PC-3 (cell line): ENCODE data around the gene LMO1. TPM values are rescaled to one million over a fixed set of nuclear protein-coding genes. Genes with fewer than 3 reads are reported as not detected.

Source experiments
- ATAC-seq: fragments of 200-7000 bp; cut with Tn5 transposase; 2 replicates; pipeline ENCODE4 v1.9.1; 2020; ENCODE audit warnings: mild to moderate bottlenecking, moderate library complexity
- BruUV-seq: library from RNA; stranded (reverse); fragments of 400-500 nt; replicated peaks from 2 replicates; lab custom pipeline; 2021; lab: Mats Ljungman, UMichigan
- CTCF ChIA-PET: fragments of 300-600 bp; sonication (Branson Sonifier 250); formaldehyde crosslinking; loops from one replicate; lab custom pipeline; 2022; ENCODE audit warnings: antibody characterized with exemption; lab: Charles Lee
- POLR2A ChIA-PET: fragments of 300-600 bp; sonication (Branson Sonifier 250); formaldehyde crosslinking; loops from one replicate; lab custom pipeline; 2022; ENCODE audit warnings: antibody characterized with exemption; ENCODE audit not compliant: unreplicated experiment; lab: Charles Lee
- DNase-seq: peaks from one replicate; pipeline ENCODE4 v3.0.0-alpha.2; 2015
- H2AFZ ChIP-seq: fragments of 300-600 bp; sonication (generic); 2 replicates; pipeline ENCODE4 v1.6.0; 2016; ENCODE audit warnings: antibody characterized with exemption, low read length
- H3F3A ChIP-seq: fragments of 300-600 bp; sonication (generic); one replicate; pipeline ENCODE4 v1.6.0; 2017; ENCODE audit warnings: antibody characterized with exemption, low read length, control low read depth, mild to moderate bottlenecking; ENCODE audit not compliant: unreplicated experiment
- H3K27ac ChIP-seq: fragments of 300-600 bp; sonication (generic); 2 replicates; pipeline ENCODE4 v1.5.1; 2016; ENCODE audit warnings: mild to moderate bottlenecking, low read length
- H3K27me3 ChIP-seq: fragments of 300-600 bp; sonication (generic); 2 replicates; pipeline ENCODE4 v1.6.1; 2016; ENCODE audit warnings: low read length, mixed read lengths
- H3K36me3 ChIP-seq: fragments of 300-600 bp; sonication (generic); 2 replicates; pipeline ENCODE4 v1.6.1; 2016; ENCODE audit warnings: low read depth, mixed run types, low read length, mixed read lengths
- H3K4me1 ChIP-seq: fragments of 300-600 bp; sonication (generic); 2 replicates; pipeline ENCODE4 v1.5.1; 2016; ENCODE audit warnings: low read length; ENCODE audit not compliant: insufficient read depth
- H3K4me2 ChIP-seq: fragments of 300-600 bp; sonication (generic); 2 replicates; pipeline ENCODE4 v1.6.0; 2016; ENCODE audit warnings: low read length
- H3K4me3 ChIP-seq: fragments of 300-600 bp; sonication (generic); 2 replicates; pipeline ENCODE4 v1.5.1; 2016; ENCODE audit warnings: mild to moderate bottlenecking, low read length, mixed read lengths
- H3K79me2 ChIP-seq: fragments of 300-600 bp; sonication (generic); 2 replicates; pipeline ENCODE4 v1.6.1; 2017; ENCODE audit warnings: low read length, mixed read lengths
- H3K9ac ChIP-seq: fragments of 300-600 bp; sonication (generic); 2 replicates; pipeline ENCODE4 v1.6.0; 2016; ENCODE audit warnings: mild to moderate bottlenecking, low read length
- H3K9me2 ChIP-seq: fragments of 300-600 bp; sonication (generic); replicated peaks from 2 replicates; pipeline ENCODE4 v1.6.1; 2016; ENCODE audit warnings: mixed run types, low read length, mixed read lengths
- H3K9me3 ChIP-seq: fragments of 300-600 bp; sonication (generic); 2 replicates; pipeline ENCODE4 v1.6.1; 2016; ENCODE audit warnings: low read length, mixed read lengths
- H4K20me1 ChIP-seq: fragments of 300-600 bp; sonication (generic); 2 replicates; pipeline ENCODE4 v1.6.1; 2016; ENCODE audit warnings: low read length, mixed read lengths
- EZH2 ChIP-seq: fragments of 300-600 bp; sonication (generic); IDR thresholded peaks from one replicate; pipeline ENCODE4 v1.6.1; 2017; ENCODE audit warnings: antibody characterized with exemption, mild to moderate bottlenecking, low read length; ENCODE audit not compliant: unreplicated experiment
- EZH2phosphoT487 ChIP-seq: fragments of 300-600 bp; sonication (generic); IDR thresholded peaks from 2 replicates; pipeline ENCODE4 v1.6.1; 2018; ENCODE audit warnings: mild to moderate bottlenecking, antibody characterized with exemption, low read length, borderline replicate concordance
- intact Hi-C: fragments of 100-400 bp; cut with micrococcal nuclease; formaldehyde crosslinking; loops from 2 replicates; pipeline ENCODE4 v1.9.0; 2023
- total RNA-seq: library from RNA; depleted of rRNA; stranded (reverse); fragments of >200 nt; gene quantifications from 2 replicates; pipeline ENCODE4 v1.2.3, GENCODE V29; 2014
- TF ChIP-seq, protein P1 (sequence below): fragments of 300-600 bp; sonication (generic); conservative IDR thresholded peaks from 2 replicates; pipeline ENCODE4 v1.5.1; 2017; ENCODE audit warnings: antibody characterized with exemption, low read depth, mild to moderate bottlenecking, low read length

The LMO1 gene
- total RNA-seq, 1 experiment from 2014 or later, result 0.15 TPM

- H3K4me3 ChIP-seq, result no peak overlapping the region
- POLR2A ChIA-PET, result no interaction called here
- CTCF ChIA-PET, result no interaction called here
These were observed 68.7 kb downstream of the LMO1 start for GRCh38 chr11:8194956-8195355.

DNA sequence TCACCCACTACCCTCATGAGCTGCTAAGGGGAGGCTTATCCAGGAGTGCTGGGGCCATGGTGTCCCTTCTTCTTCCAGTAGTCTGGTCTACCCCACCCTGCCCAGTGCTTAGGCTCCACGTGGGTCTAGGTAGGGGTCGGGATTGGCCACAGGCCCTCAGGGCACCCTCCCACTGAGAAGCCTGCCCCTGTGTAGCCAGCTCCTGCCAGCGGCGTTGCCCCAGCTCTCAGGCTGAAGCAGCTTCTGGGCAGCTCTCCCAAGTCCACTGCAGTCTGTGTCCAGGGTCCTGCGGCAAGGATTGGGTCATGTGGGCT is 70.8 kb downstream of the LMO1 start:
- intact Hi-C loops, result loop anchor here (1.0 kb wide), 1 partner anchor 373 kb away; no protein-coding TSS in a partner anchor
- no peaks in the 10 kb centered on the region for H3K36me3 ChIP-seq
- no peak overlapping the region for H3K9ac ChIP-seq
- POLR2A ChIA-PET, result no interaction called here
- BruUV-seq, result no TSS peak
- peaks cover 5% of the 10 kb centered on the region for H3K4me1 ChIP-seq
- TF ChIP-seq, protein P1, sequence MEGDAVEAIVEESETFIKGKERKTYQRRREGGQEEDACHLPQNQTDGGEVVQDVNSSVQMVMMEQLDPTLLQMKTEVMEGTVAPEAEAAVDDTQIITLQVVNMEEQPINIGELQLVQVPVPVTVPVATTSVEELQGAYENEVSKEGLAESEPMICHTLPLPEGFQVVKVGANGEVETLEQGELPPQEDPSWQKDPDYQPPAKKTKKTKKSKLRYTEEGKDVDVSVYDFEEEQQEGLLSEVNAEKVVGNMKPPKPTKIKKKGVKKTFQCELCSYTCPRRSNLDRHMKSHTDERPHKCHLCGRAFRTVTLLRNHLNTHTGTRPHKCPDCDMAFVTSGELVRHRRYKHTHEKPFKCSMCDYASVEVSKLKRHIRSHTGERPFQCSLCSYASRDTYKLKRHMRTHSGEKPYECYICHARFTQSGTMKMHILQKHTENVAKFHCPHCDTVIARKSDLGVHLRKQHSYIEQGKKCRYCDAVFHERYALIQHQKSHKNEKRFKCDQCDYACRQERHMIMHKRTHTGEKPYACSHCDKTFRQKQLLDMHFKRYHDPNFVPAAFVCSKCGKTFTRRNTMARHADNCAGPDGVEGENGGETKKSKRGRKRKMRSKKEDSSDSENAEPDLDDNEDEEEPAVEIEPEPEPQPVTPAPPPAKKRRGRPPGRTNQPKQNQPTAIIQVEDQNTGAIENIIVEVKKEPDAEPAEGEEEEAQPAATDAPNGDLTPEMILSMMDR, result no peak; the same call in 1 of the 2 replicates
- TF ChIP-seq EZH2 (no peak), EZH2phosphoT487 (no peak)
- CTCF ChIA-PET, result interaction anchor here (0.6 kb wide), 1 partner anchor 71 kb away, joined by 4 read pairs; the partner anchor contains the start of gene LMO1
- H3K9me3 ChIP-seq, result no peaks in the 10 kb centered on the region
- H3K4me2 ChIP-seq, result no peak overlapping the region
- no peak overlapping the region for H3K27ac ChIP-seq
- ATAC-seq, result no peak
- DNase-seq, result no peak
- H4K20me1 ChIP-seq, result no peaks in the 10 kb centered on the region
- H3K27me3 ChIP-seq, result no peaks in the 10 kb centered on the region
- no peak overlapping the region for H3K4me3 ChIP-seq
- no peaks in the 10 kb centered on the region for H3K9me2 ChIP-seq
- no peaks in the 10 kb centered on the region for H3K79me2 ChIP-seq
- no peaks in the 10 kb centered on the region for H3F3A ChIP-seq
- no peak overlapping the region for H2AFZ ChIP-seq

More at GRCh38 chr11:8194956-8195355, 68.7 kb downstream of the LMO1 start:
- Histone ChIP-seq H3K9me3 (no peaks in the 10 kb centered on the region), H3K4me2 (no peak overlapping the region), H3K27me3 (peaks cover 17% of the 10 kb centered on the region; the same call in 1 of the 2 replicates), H3K9me2 (no peaks in the 10 kb centered on the region), H4K20me1 (no peaks in the 10 kb centered on the region), H3K4me1 (peaks cover 5% of the 10 kb centered on the region), H3K79me2 (no peaks in the 10 kb centered on the region), H3K36me3 (no peaks in the 10 kb centered on the region), H2AFZ (no peak overlapping the region), H3F3A (no peaks in the 10 kb centered on the region), H3K9ac (no peak overlapping the region), H3K27ac (no peak overlapping the region)
- BruUV-seq, result no TSS peak
- DNase-seq, result no peak
- no peak for ATAC-seq
- no peak for TF ChIP-seq EZH2
- TF ChIP-seq, protein P1, result no peak
- no peak for TF ChIP-seq EZH2phosphoT487
- intact Hi-C loops, result no loop called here
